ENCODE data around the gene KHDC4.

Gene KHDC4

GRCh38 chr1:155964193-155964592 lies 30.0 kb upstream of the KHDC4 start:
- Histone ChIP-seq H3K4me3 (ENCODE audit: low read length, poor library complexity, severe bottlenecking) (no peak overlapping the region), H4K20me1 (ENCODE audit: insufficient read depth, low read length, poor library complexity, severe bottlenecking) (peaks cover 78% of the 10 kb centered on the region), H3K9me3 (ENCODE audit: insufficient read depth, low read depth, low read length) (no peaks in the 10 kb centered on the region), H3F3A (ENCODE audit: low read depth) (no peaks in the 10 kb centered on the region), H3K9me2 (replicated peaks; ENCODE audit: low read depth, low read length) (no peaks in the 10 kb centered on the region), H3K4me1 (ENCODE audit: insufficient read depth, low read length, poor library complexity, severe bottlenecking) (peaks cover 23% of the 10 kb centered on the region), H3K36me3 (ENCODE audit: insufficient read depth, low read length) (peaks cover 91% of the 10 kb centered on the region; the same call in 1 of the 2 replicates), H3K9ac (ENCODE audit: low read depth, low read length, poor library complexity, severe bottlenecking) (no peak overlapping the region), H2AFZ (ENCODE audit: low read length) (no peak overlapping the region), H3K27me3 (ENCODE audit: insufficient read depth, low read length, poor library complexity, severe bottlenecking) (no peaks in the 10 kb centered on the region), H3K79me2 (ENCODE audit: insufficient read depth, low read length) (peaks cover 63% of the 10 kb centered on the region), H3K4me2 (ENCODE audit: low read depth, low read length, poor library complexity, severe bottlenecking) (no peak overlapping the region)
- TF ChIP-seq EZH2phosphoT487 (IDR thresholded peaks at IDR 0.05; ENCODE audit: borderline replicate concordance) = no peak
- no peak for TF ChIP-seq CTCF (conservative IDR thresholded peaks at IDR 0.05; ENCODE audit: low read length)

GRCh38 chr1:155962599-155963211 lies 28.5 kb upstream of the KHDC4 start:
- no peak overlapping the region for H2AFZ ChIP-seq (ENCODE audit: low read length)
- H3F3A ChIP-seq (ENCODE audit: low read depth) = no peaks in the 10 kb centered on the region
- no peaks in the 10 kb centered on the region for H3K9me2 ChIP-seq (replicated peaks; ENCODE audit: low read depth, low read length)
- no peak for TF ChIP-seq EZH2phosphoT487 (IDR thresholded peaks at IDR 0.05; ENCODE audit: borderline replicate concordance)
- no peak for TF ChIP-seq CTCF (conservative IDR thresholded peaks at IDR 0.05; ENCODE audit: low read length)
- peaks cover 67% of the 10 kb centered on the region for H4K20me1 ChIP-seq (ENCODE audit: insufficient read depth, low read length, poor library complexity, severe bottlenecking)
- no peak overlapping the region for H3K4me3 ChIP-seq (ENCODE audit: low read length, poor library complexity, severe bottlenecking)
- H3K4me1 ChIP-seq (ENCODE audit: insufficient read depth, low read length, poor library complexity, severe bottlenecking) = peaks cover 9% of the 10 kb centered on the region
- no peaks in the 10 kb centered on the region for H3K27me3 ChIP-seq (ENCODE audit: insufficient read depth, low read length, poor library complexity, severe bottlenecking)
- H3K9ac ChIP-seq (ENCODE audit: low read depth, low read length, poor library complexity, severe bottlenecking) = no peak overlapping the region
- H3K79me2 ChIP-seq (ENCODE audit: insufficient read depth, low read length) = peaks cover 48% of the 10 kb centered on the region
- no peak overlapping the region for H3K4me2 ChIP-seq (ENCODE audit: low read depth, low read length, poor library complexity, severe bottlenecking)
- no peaks in the 10 kb centered on the region for H3K9me3 ChIP-seq (ENCODE audit: insufficient read depth, low read depth, low read length)
- peaks cover 90% of the 10 kb centered on the region for H3K36me3 ChIP-seq (ENCODE audit: insufficient read depth, low read length)

- Histone ChIP-seq H4K20me1 (ENCODE audit: insufficient read depth, low read length, poor library complexity, severe bottlenecking) (peaks cover 59% of the 10 kb centered on the region), H3F3A (ENCODE audit: low read depth) (no peaks in the 10 kb centered on the region; the same call in 1 of the 2 replicates), H3K36me3 (ENCODE audit: insufficient read depth, low read length) (peaks cover 90% of the 10 kb centered on the region), H3K9me2 (replicated peaks; ENCODE audit: low read depth, low read length) (no peaks in the 10 kb centered on the region), H3K79me2 (ENCODE audit: insufficient read depth, low read length) (peaks cover 41% of the 10 kb centered on the region), H3K4me1 (ENCODE audit: insufficient read depth, low read length, poor library complexity, severe bottlenecking) (peaks cover 1% of the 10 kb centered on the region), H3K9me3 (ENCODE audit: insufficient read depth, low read depth, low read length) (no peaks in the 10 kb centered on the region), H3K27me3 (ENCODE audit: insufficient read depth, low read length, poor library complexity, severe bottlenecking) (no peaks in the 10 kb centered on the region), H3K4me3 (ENCODE audit: low read length, poor library complexity, severe bottlenecking) (no peak overlapping the region), H2AFZ (ENCODE audit: low read length) (no peak overlapping the region), H3K4me2 (ENCODE audit: low read depth, low read length, poor library complexity, severe bottlenecking) (no peak overlapping the region), H3K9ac (ENCODE audit: low read depth, low read length, poor library complexity, severe bottlenecking) (no peak overlapping the region)
- no peak for TF ChIP-seq EZH2phosphoT487 (IDR thresholded peaks at IDR 0.05; ENCODE audit: borderline replicate concordance)
- TF ChIP-seq CTCF (conservative IDR thresholded peaks at IDR 0.05; ENCODE audit: low read length) = no peak
Measured at GRCh38 chr1:155961937-155962336, 27.7 kb upstream of the KHDC4 start.
